Measurements from ENCODE around the gene DNM3. TPM values are rescaled to one million over a fixed set of nuclear protein-coding genes. Genes with fewer than 3 reads are reported as not detected.

Gene DNM3
- total RNA-seq, 1 experiment from 2014 or later = 0.11 TPM

- CTCF ChIA-PET = no interaction called here
- POLR2A ChIA-PET = no interaction called here
- H3K4me3 ChIP-seq (ENCODE audit: low read depth, low read length) = no peak overlapping the region
- DNase-seq = no peak
- H3K4me3 Mint-ChIP-seq (ENCODE audit: unreplicated experiment) = no peak overlapping the region
- H3K36me3 Mint-ChIP-seq (ENCODE audit: insufficient read depth, unreplicated experiment) = no peaks in the 10 kb centered on the region
- H3K36me3 ChIP-seq (ENCODE audit: control insufficient read depth, insufficient read depth, low read length) = no peaks in the 10 kb centered on the region
- intact Hi-C loops (cut with micrococcal nuclease; ENCODE audit: unreplicated experiment) = no loop called here
- no peaks in the 10 kb centered on the region for H3K27me3 ChIP-seq (replicated peaks; ENCODE audit: control insufficient read depth, insufficient read depth, low read length)
- H3K27me3 Mint-ChIP-seq (ENCODE audit: insufficient read depth, unreplicated experiment) = no peaks in the 10 kb centered on the region
- no peak for TF ChIP-seq CTCF (IDR thresholded peaks at IDR 0.05; ENCODE audit: insufficient read depth in 1 of 2, low read depth in 1 of 2, low read length in 1 of 2, severe bottlenecking in 1 of 2, unreplicated experiment in 1 of 2)
- no peak overlapping the region for H3K27ac Mint-ChIP-seq (ENCODE audit: unreplicated experiment)
- no TSS peak for BruUV-seq (replicated peaks)
- H3K9me3 Mint-ChIP-seq (ENCODE audit: unreplicated experiment) = no peaks in the 10 kb centered on the region
- H3K4me1 ChIP-seq = peaks cover 9% of the 10 kb centered on the region
- peaks cover 7% of the 10 kb centered on the region for H3K4me1 Mint-ChIP-seq (ENCODE audit: low read depth, unreplicated experiment)
- H3K9me3 ChIP-seq = no peaks in the 10 kb centered on the region
Observed at GRCh38 chr1:172169836-172170235, 328.5 kb downstream of the DNM3 start.

- peaks cover 25% of the 10 kb centered on the region for H3K4me1 Mint-ChIP-seq (ENCODE audit: low read depth, unreplicated experiment)
- CTCF ChIA-PET = no interaction called here
- POLR2A ChIA-PET = no interaction called here
Observed at GRCh38 chr1:172172352-172172831, 331.1 kb downstream of the DNM3 start.

GRCh38 chr1:172176206-172176605 lies 334.9 kb downstream of the DNM3 start:
- Mint-ChIP-seq H3K36me3 (ENCODE audit: insufficient read depth, unreplicated experiment) (no peaks in the 10 kb centered on the region), H3K27ac (ENCODE audit: unreplicated experiment) (peak overlapping the region; percentile 40), H3K4me3 (ENCODE audit: unreplicated experiment) (no peak overlapping the region), H3K4me1 (ENCODE audit: low read depth, unreplicated experiment) (peaks cover 28% of the 10 kb centered on the region), H3K9me3 (ENCODE audit: unreplicated experiment) (peaks cover 9% of the 10 kb centered on the region), H3K27me3 (ENCODE audit: insufficient read depth, unreplicated experiment) (no peaks in the 10 kb centered on the region)
- Histone ChIP-seq H3K27me3 (replicated peaks; ENCODE audit: control insufficient read depth, insufficient read depth, low read length) (no peaks in the 10 kb centered on the region), H3K9me3 (no peaks in the 10 kb centered on the region), H3K4me1 (peaks cover 47% of the 10 kb centered on the region), H3K4me3 (ENCODE audit: low read depth, low read length) (no peak overlapping the region), H3K36me3 (ENCODE audit: control insufficient read depth, insufficient read depth, low read length) (no peaks in the 10 kb centered on the region)
- BruUV-seq (replicated peaks) = no TSS peak
- ChIA-PET CTCF (no interaction called here), POLR2A (no interaction called here)
- intact Hi-C loops (cut with micrococcal nuclease; ENCODE audit: unreplicated experiment) = loop anchor here (5.0 kb wide), 1 partner anchor 186 kb away; no protein-coding TSS in a partner anchor
- no peak for DNase-seq
- no peak for TF ChIP-seq CTCF (IDR thresholded peaks at IDR 0.05; ENCODE audit: insufficient read depth in 1 of 2, low read depth in 1 of 2, low read length in 1 of 2, severe bottlenecking in 1 of 2, unreplicated experiment in 1 of 2)

More at GRCh38 chr1:172172352-172172831, 331.1 kb downstream of the DNM3 start:
- Mint-ChIP-seq H3K27ac (ENCODE audit: unreplicated experiment) (no peak overlapping the region), H3K9me3 (ENCODE audit: unreplicated experiment) (peaks cover 9% of the 10 kb centered on the region), H3K4me3 (ENCODE audit: unreplicated experiment) (no peak overlapping the region), H3K27me3 (ENCODE audit: insufficient read depth, unreplicated experiment) (no peaks in the 10 kb centered on the region), H3K36me3 (ENCODE audit: insufficient read depth, unreplicated experiment) (no peaks in the 10 kb centered on the region)
- Histone ChIP-seq H3K36me3 (ENCODE audit: control insufficient read depth, insufficient read depth, low read length) (no peaks in the 10 kb centered on the region), H3K27me3 (replicated peaks; ENCODE audit: control insufficient read depth, insufficient read depth, low read length) (no peaks in the 10 kb centered on the region), H3K4me3 (ENCODE audit: low read depth, low read length) (no peak overlapping the region), H3K9me3 (no peaks in the 10 kb centered on the region), H3K4me1 (peaks cover 23% of the 10 kb centered on the region)
- BruUV-seq (replicated peaks) = no TSS peak
- no peak for TF ChIP-seq CTCF (IDR thresholded peaks at IDR 0.05; ENCODE audit: insufficient read depth in 1 of 2, low read depth in 1 of 2, low read length in 1 of 2, severe bottlenecking in 1 of 2, unreplicated experiment in 1 of 2)
- no peak for DNase-seq
- intact Hi-C loops (cut with micrococcal nuclease; ENCODE audit: unreplicated experiment) = no loop called here

Measured in Caco-2 (cell line).